H1 (cell line): Measurements from ENCODE around the gene PRKAR2A. TPM values are rescaled to one million over a fixed set of nuclear protein-coding genes. Genes with fewer than 3 reads are reported as not detected.

Experiments
- CTCF ChIA-PET: fragments of 300-600 bp; sonication (Branson Sonifier 250); formaldehyde crosslinking; loops from one replicate; lab custom pipeline; 2021; ENCODE audit not compliant: partially characterized antibody; lab: Charles Lee
- POLR2A ChIA-PET: fragments of 300-600 bp; sonication (Branson Sonifier 250); formaldehyde crosslinking; loops from one replicate; lab custom pipeline; 2021; ENCODE audit warnings: inconsistent platforms; ENCODE audit not compliant: partially characterized antibody; lab: Charles Lee
- DNase-seq, 2 experiments: peaks; one replicate each; pipeline versions ENCODE4 v3.0.0 to v3.0.0-alpha.2; 2010 to 2022; ENCODE audit warnings: low spot score in 2 of 2, low read depth in 1 of 2, mixed read lengths in 1 of 2
- FAIRE-seq: peaks from 2 replicates; lab custom pipeline; 2011; peaks lifted over from hg19 to GRCh38; lab: Jason Lieb, UNC
- H2AFZ ChIP-seq: 2 replicates; pipeline ENCODE4 v1.8.1; 2012; ENCODE audit warnings: low read length, inconsistent platforms
- H2AK5ac ChIP-seq: 2 replicates; pipeline ENCODE4 v1.6.1; 2013; ENCODE audit warnings: low read depth, low read length
- H2BK120ac ChIP-seq: replicated peaks from 2 replicates; pipeline ENCODE3; 2013; ENCODE audit warnings: low read depth, low read length, inconsistent platforms
- H2BK12ac ChIP-seq: 2 replicates; pipeline ENCODE4 v1.6.1; 2013; ENCODE audit warnings: low read depth, low read length
- H2BK15ac ChIP-seq: 2 replicates; pipeline ENCODE4 v1.6.1; 2013; ENCODE audit warnings: low read length
- H2BK20ac ChIP-seq: 2 replicates; pipeline ENCODE4 v1.6.1; 2013; ENCODE audit warnings: low read length
- H2BK5ac ChIP-seq: 2 replicates; pipeline ENCODE4 v1.6.1; 2013; ENCODE audit warnings: low read depth, low read length
- H3K14ac ChIP-seq: 2 replicates; pipeline ENCODE4 v1.6.1; 2013; ENCODE audit warnings: inconsistent platforms; ENCODE audit not compliant: insufficient read length
- H3K18ac ChIP-seq: 2 replicates; pipeline ENCODE4 v1.6.1; 2013; ENCODE audit warnings: low read length; ENCODE audit errors: extremely low read depth
- H3K23ac ChIP-seq: 2 replicates; pipeline ENCODE4 v1.6.1; 2013; ENCODE audit warnings: inconsistent platforms; ENCODE audit not compliant: insufficient read length
- H3K23me2 ChIP-seq: 2 replicates; pipeline ENCODE4 v1.6.1; 2013; ENCODE audit warnings: low read depth, low read length
- H3K27ac ChIP-seq: 2 replicates; pipeline ENCODE4 v1.6.1; 2011; ENCODE audit warnings: low read depth, low read length, inconsistent platforms
- H3K27me3 ChIP-seq, 4 experiments: replicated peaks in 1 of 4; 1 replicate in 1 of 4; 2 replicates in 3 of 4; pipeline versions ENCODE4 v1.6.1 to v1.8.1; 2011 to 2013; ENCODE audit warnings: low read length in 3 of 4, mild to moderate bottlenecking in 3 of 4, inconsistent platforms in 2 of 4, mixed read lengths in 2 of 4, moderate library complexity in 1 of 4; ENCODE audit not compliant: control insufficient read depth in 3 of 4, insufficient read depth in 3 of 4; ENCODE audit errors: extremely low read depth in 1 of 4
- H3K36me3 ChIP-seq, 4 experiments: 2 replicates each; pipeline versions ENCODE4 v1.6.1 to v1.8.1; 2011 to 2013; ENCODE audit warnings: mild to moderate bottlenecking in 4 of 4, low read length in 3 of 4, moderate library complexity in 2 of 4, control low read depth in 1 of 4, inconsistent platforms in 1 of 4; ENCODE audit not compliant: insufficient read depth in 4 of 4, control insufficient read depth in 2 of 4
- H3K4ac ChIP-seq: replicated peaks from 2 replicates; pipeline ENCODE3; 2013; ENCODE audit warnings: low read length, low read depth, mixed read lengths, inconsistent platforms; ENCODE audit not compliant: insufficient read length
- H3K4me1 ChIP-seq, 4 experiments: replicated peaks in 1 of 4; 1 replicate in 1 of 4; 2 replicates in 3 of 4; pipeline versions ENCODE4 v1.6.1 to v1.8.1; 2011 to 2013; ENCODE audit warnings: low read length in 3 of 4, inconsistent platforms in 2 of 4, mixed read lengths in 1 of 4; ENCODE audit not compliant: insufficient read depth in 4 of 4, control insufficient read depth in 3 of 4
- H3K4me2 ChIP-seq, 2 experiments: 2 replicates each; pipeline versions ENCODE4 v1.6.1 to v1.8.1; 2011 to 2013; ENCODE audit warnings: low read depth in 2 of 2, low read length in 2 of 2, control low read depth in 1 of 2, inconsistent platforms in 1 of 2, mild to moderate bottlenecking in 1 of 2; ENCODE audit not compliant: insufficient read depth in 1 of 2
- H3K4me3 ChIP-seq, 4 experiments: fragments of 200-600, 300-600 bp in 1 of 4; sonication (generic), shearing (Covaris generic), sonication (Bioruptor Twin) in 1 of 4; 2 replicates each; pipeline versions ENCODE4 v1.5.1 to v1.8.1; 2011 to 2016; ENCODE audit warnings: low read length in 4 of 4, low read depth in 3 of 4, control low read depth in 2 of 4, inconsistent platforms in 2 of 4, mild to moderate bottlenecking in 2 of 4, mixed read lengths in 1 of 4, moderate library complexity in 1 of 4; ENCODE audit not compliant: insufficient read depth in 2 of 4; ENCODE audit errors: extremely low read depth in 1 of 4
- H3K56ac ChIP-seq: replicated peaks from 2 replicates; pipeline ENCODE3; 2013; ENCODE audit warnings: low read depth, mild to moderate bottlenecking, mixed read lengths, low read length, inconsistent platforms; ENCODE audit not compliant: insufficient read length
- H3K79me1 ChIP-seq: 2 replicates; pipeline ENCODE4 v1.6.1; 2013; ENCODE audit warnings: low read depth, low read length, control low read depth
- H3K79me2 ChIP-seq, 2 experiments: 2 replicates each; pipeline versions ENCODE4 v1.6.1 to v1.8.1; 2012 to 2013; ENCODE audit warnings: low read length in 2 of 2, mild to moderate bottlenecking in 2 of 2, inconsistent platforms in 1 of 2; ENCODE audit not compliant: insufficient read depth in 2 of 2, control insufficient read depth in 1 of 2
- H3K9ac ChIP-seq, 4 experiments: replicated peaks in 1 of 4; 1 replicate in 1 of 4; 2 replicates in 3 of 4; pipeline versions ENCODE4 v1.6.1 to v1.8.1; 2011 to 2013; ENCODE audit warnings: low read depth in 3 of 4, low read length in 3 of 4, control low read depth in 2 of 4, mild to moderate bottlenecking in 2 of 4, moderate library complexity in 2 of 4, inconsistent platforms in 1 of 4; ENCODE audit errors: extremely low read depth in 1 of 4
- H3K9me3 ChIP-seq, 2 experiments: 2 replicates each; pipeline versions ENCODE4 v1.6.1 to v1.8.1; 2012 to 2013; ENCODE audit warnings: mild to moderate bottlenecking in 2 of 2, moderate library complexity in 2 of 2, control low read depth in 1 of 2, inconsistent platforms in 1 of 2, low read depth in 1 of 2, low read length in 1 of 2, mixed read lengths in 1 of 2; ENCODE audit not compliant: insufficient read depth in 2 of 2
- H4K20me1 ChIP-seq, 2 experiments: replicated peaks in 1 of 2; 2 replicates each; pipeline versions ENCODE3 to v1.8.1; 2011 to 2013; ENCODE audit warnings: inconsistent platforms in 2 of 2, low read length in 2 of 2, mild to moderate bottlenecking in 1 of 2; ENCODE audit not compliant: insufficient read depth in 2 of 2, control insufficient read depth in 1 of 2
- H4K5ac ChIP-seq: 2 replicates; pipeline ENCODE4 v1.6.1; 2013; ENCODE audit warnings: low read length, low read depth, mixed read lengths, inconsistent platforms; ENCODE audit not compliant: insufficient read length
- H4K8ac ChIP-seq: 2 replicates; pipeline ENCODE4 v1.8.0; 2013; ENCODE audit warnings: mild to moderate bottlenecking, moderate library complexity, low read length, inconsistent platforms; ENCODE audit not compliant: insufficient read depth; ENCODE audit errors: extremely low read depth
- H4K91ac ChIP-seq: replicated peaks from 2 replicates; pipeline ENCODE3; 2013; ENCODE audit warnings: low read length, mixed read lengths, inconsistent platforms; ENCODE audit not compliant: insufficient read length
- ASH2L ChIP-seq: fragments of 200-600, 300-600 bp; sonication (generic); IDR thresholded peaks from one replicate; pipeline ENCODE4 v1.7.1; 2017; ENCODE audit warnings: low read length
- CBX5 ChIP-seq: fragments of 300-800, 300-1000 bp; sonication (generic); IDR thresholded peaks from 2 replicates; pipeline ENCODE4 v1.7.1; 2016; ENCODE audit warnings: antibody characterized with exemption, low read length, low read depth
- CEBPB ChIP-seq: IDR thresholded peaks from 2 replicates; pipeline ENCODE4 v1.6.1; 2012; ENCODE audit warnings: low read depth, low read length
- GABPA ChIP-seq: IDR thresholded peaks from 2 replicates; pipeline ENCODE4 v1.6.1; 2011; ENCODE audit warnings: mild to moderate bottlenecking, low read length, moderate library complexity, borderline replicate concordance; ENCODE audit not compliant: insufficient read depth
- HDAC2 ChIP-seq, 2 experiments: fragments of 300-600 bp in 1 of 2; sonication (generic) in 1 of 2; IDR thresholded peaks; 2 replicates each; pipeline ENCODE4 v1.6.1; 2011 to 2012; ENCODE audit warnings: low read depth in 2 of 2, low read length in 2 of 2, mild to moderate bottlenecking in 2 of 2, moderate library complexity in 2 of 2, borderline replicate concordance in 1 of 2, inconsistent platforms in 1 of 2
- PHF8 ChIP-seq: fragments of 200-600 bp; sonication (generic); conservative IDR thresholded peaks from 2 replicates; pipeline ENCODE4 v1.7.1; 2012; ENCODE audit warnings: low read depth, mild to moderate bottlenecking, inconsistent platforms, low read length, moderate library complexity
- SIRT6 ChIP-seq: IDR thresholded peaks from one replicate; pipeline ENCODE4 v1.7.1; 2012; ENCODE audit warnings: low read length, inconsistent platforms
- TEAD4 ChIP-seq: IDR thresholded peaks from 2 replicates; pipeline ENCODE4 v1.6.1; 2012; ENCODE audit warnings: low read depth, low read length, inconsistent platforms, mixed read lengths
- YY1 ChIP-seq: IDR thresholded peaks from 2 replicates; pipeline ENCODE4 v1.6.1; 2011; ENCODE audit warnings: low read depth, mild to moderate bottlenecking, low read length
- WGBS, 2 experiments: shearing (Covaris generic) in 1 of 2; methylation state at CpG; one replicate each; pipeline versions ENCODE4 v1.1.6 to v1.1.7; 2013 to 2015; ENCODE audit warnings: low lambda C conversion rate in 2 of 2, mixed read lengths in 2 of 2, inconsistent platforms in 1 of 2, low coverage in 1 of 2, missing lambda C conversion rate in 1 of 2; ENCODE audit not compliant: insufficient replicate concordance in 2 of 2, insufficient coverage in 1 of 2, insufficient read length in 1 of 2; ENCODE audit errors: extremely low coverage in 1 of 2, missing lambda C conversion rate in 1 of 2; 5-methylcytosine and 5-hydroxymethylcytosine counted together
- polyA plus RNA-seq, 7 experiments: library from polyadenylated mRNA; depleted of rRNA in 3 of 7; stranded (reverse) in 5 of 7; unstranded in 2 of 7; fragments of >200 nt in 5 of 7; fragments of 200-250 nt in 2 of 7; gene quantifications; 1 replicate in 5 of 7; 2 replicates in 1 of 7; 4 replicates in 1 of 7; pipeline versions ENCODE4 v1.2.1 to v1.2.3, GENCODE V29; 2011 to 2013; ENCODE audit warnings: missing spikeins in 2 of 7, mixed read lengths in 2 of 7
- total RNA-seq: library from RNA; stranded (reverse); fragmentation: NEBNext Ultra II Directional; extraction: Animal tissue kit (Norgen Biotek cat#: 25700); gene quantifications from 2 replicates; pipeline ENCODE4 v1.2.1, GENCODE V29; 2021
- TF ChIP-seq, protein P1 (sequence below), 3 experiments: IDR thresholded peaks; 1 replicate in 2 of 3; 2 replicates in 1 of 3; pipeline versions ENCODE4 v1.5.1 to v1.6.1; 2011; ENCODE audit warnings: low read length in 3 of 3, mild to moderate bottlenecking in 3 of 3, inconsistent platforms in 2 of 3, low read depth in 1 of 3, moderate library complexity in 1 of 3; ENCODE audit not compliant: insufficient read depth in 1 of 3; ENCODE audit errors: control extremely low read depth in 1 of 3
- TF ChIP-seq, protein P2 (sequence below): IDR thresholded peaks from 2 replicates; pipeline ENCODE4 v1.6.1; 2012; ENCODE audit warnings: inconsistent platforms

Gene PRKAR2A
- total and polyA plus RNA-seq, 2 of the 8 experiments (the other 6 are each of a cell fraction or from before 2014, with no cell fraction given): 6.3 to 42.4 TPM

DNA sequence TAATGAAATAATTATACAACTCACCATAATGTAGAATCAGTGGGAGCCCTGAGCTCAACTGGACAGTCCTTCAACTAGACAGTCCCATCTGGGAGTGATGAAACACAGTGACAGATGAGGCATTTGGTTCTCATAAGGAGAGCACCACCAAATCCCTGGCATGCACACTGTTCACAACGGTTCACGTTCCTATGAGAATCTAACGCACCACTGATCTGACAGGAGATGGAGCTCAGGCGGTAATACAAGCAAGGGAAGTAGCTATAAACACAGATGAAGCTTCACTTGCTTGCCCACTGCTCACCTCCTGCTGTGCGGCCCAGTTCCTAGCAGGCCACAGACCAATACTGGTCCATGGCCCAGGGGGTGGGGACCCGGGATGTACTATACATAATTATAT lies 17.0 kb downstream of the PRKAR2A start:
- no peak overlapping the region for H3K4me2 ChIP-seq
- no peaks in the 10 kb centered on the region for H3K9me3 ChIP-seq
- H2BK5ac ChIP-seq: no peak overlapping the region
- no peak overlapping the region for H3K18ac ChIP-seq
- ChIA-PET POLR2A (interaction anchor here (1.1 to 1.4 kb wide), 2 partner anchors 11 to 16 kb away, joined by 4 read pairs; partner anchors contain the start of gene PRKAR2A), CTCF (interaction anchor here (1.0 to 1.4 kb wide), 2 partner anchors 66 to 91 kb away, joined by 3 to 7 read pairs; no protein-coding TSS in a partner anchor)
- no peak overlapping the region for H2BK15ac ChIP-seq
- H2AK5ac ChIP-seq: no peak overlapping the region
- H4K91ac ChIP-seq: no peak overlapping the region
- no peaks in the 10 kb centered on the region for H3K4me1 ChIP-seq
- H4K20me1 ChIP-seq: no peaks in the 10 kb centered on the region
- no peak overlapping the region for H3K14ac ChIP-seq
- no peak for FAIRE-seq
- no peak overlapping the region for H3K23ac ChIP-seq
- no peak overlapping the region for H2BK20ac ChIP-seq
- no peak overlapping the region for H3K56ac ChIP-seq
- H3K79me1 ChIP-seq: no peaks in the 10 kb centered on the region
- H4K5ac ChIP-seq: no peak overlapping the region
- no peak overlapping the region for H2BK120ac ChIP-seq
- H4K8ac ChIP-seq: no peak overlapping the region
- H3K4me3 ChIP-seq: no peak overlapping the region
- no peak overlapping the region for H2BK12ac ChIP-seq
- DNase-seq: no peak
- H3K27ac ChIP-seq: no peak overlapping the region
- no peak overlapping the region for H3K4ac ChIP-seq
- H3K23me2 ChIP-seq: no peaks in the 10 kb centered on the region
- no peaks in the 10 kb centered on the region for H3K79me2 ChIP-seq
- H3K9ac ChIP-seq: no peak overlapping the region
- no peak overlapping the region for H2AFZ ChIP-seq
- no peaks in the 10 kb centered on the region for H3K36me3 ChIP-seq
- 90% methylated on average over 6 of the region's 6 CpGs; no CpG with 5 or more reads in 1 of the 2 experiments for whole genome bisulfite sequencing, 2 experiments
- H3K27me3 ChIP-seq: no peaks in the 10 kb centered on the region
- TF ChIP-seq SIRT6: no peak
- no peak for TF ChIP-seq HDAC2 (IDR thresholded peaks at IDR 0.05; ENCODE audit: borderline replicate concordance in 1 of 2, low read depth in 2 of 2, low read length in 2 of 2)
- TF ChIP-seq, protein P1, sequence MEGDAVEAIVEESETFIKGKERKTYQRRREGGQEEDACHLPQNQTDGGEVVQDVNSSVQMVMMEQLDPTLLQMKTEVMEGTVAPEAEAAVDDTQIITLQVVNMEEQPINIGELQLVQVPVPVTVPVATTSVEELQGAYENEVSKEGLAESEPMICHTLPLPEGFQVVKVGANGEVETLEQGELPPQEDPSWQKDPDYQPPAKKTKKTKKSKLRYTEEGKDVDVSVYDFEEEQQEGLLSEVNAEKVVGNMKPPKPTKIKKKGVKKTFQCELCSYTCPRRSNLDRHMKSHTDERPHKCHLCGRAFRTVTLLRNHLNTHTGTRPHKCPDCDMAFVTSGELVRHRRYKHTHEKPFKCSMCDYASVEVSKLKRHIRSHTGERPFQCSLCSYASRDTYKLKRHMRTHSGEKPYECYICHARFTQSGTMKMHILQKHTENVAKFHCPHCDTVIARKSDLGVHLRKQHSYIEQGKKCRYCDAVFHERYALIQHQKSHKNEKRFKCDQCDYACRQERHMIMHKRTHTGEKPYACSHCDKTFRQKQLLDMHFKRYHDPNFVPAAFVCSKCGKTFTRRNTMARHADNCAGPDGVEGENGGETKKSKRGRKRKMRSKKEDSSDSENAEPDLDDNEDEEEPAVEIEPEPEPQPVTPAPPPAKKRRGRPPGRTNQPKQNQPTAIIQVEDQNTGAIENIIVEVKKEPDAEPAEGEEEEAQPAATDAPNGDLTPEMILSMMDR (IDR thresholded peaks at IDR 0.05; ENCODE audit: control extremely low read depth in 1 of 3, insufficient read depth in 1 of 3, low read depth in 1 of 3, low read length in 3 of 3): no peak
- no peak for TF ChIP-seq CBX5
- TF ChIP-seq PHF8: no peak
- TF ChIP-seq CEBPB: no peak
- TF ChIP-seq GABPA: no peak
- TF ChIP-seq YY1: no peak
- no peak for TF ChIP-seq TEAD4
- TF ChIP-seq, protein P2, sequence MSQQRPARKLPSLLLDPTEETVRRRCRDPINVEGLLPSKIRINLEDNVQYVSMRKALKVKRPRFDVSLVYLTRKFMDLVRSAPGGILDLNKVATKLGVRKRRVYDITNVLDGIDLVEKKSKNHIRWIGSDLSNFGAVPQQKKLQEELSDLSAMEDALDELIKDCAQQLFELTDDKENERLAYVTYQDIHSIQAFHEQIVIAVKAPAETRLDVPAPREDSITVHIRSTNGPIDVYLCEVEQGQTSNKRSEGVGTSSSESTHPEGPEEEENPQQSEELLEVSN: no peak
- TF ChIP-seq ASH2L: no peak
